Measurements from ENCODE around the gene KCNAB2.

DNA sequence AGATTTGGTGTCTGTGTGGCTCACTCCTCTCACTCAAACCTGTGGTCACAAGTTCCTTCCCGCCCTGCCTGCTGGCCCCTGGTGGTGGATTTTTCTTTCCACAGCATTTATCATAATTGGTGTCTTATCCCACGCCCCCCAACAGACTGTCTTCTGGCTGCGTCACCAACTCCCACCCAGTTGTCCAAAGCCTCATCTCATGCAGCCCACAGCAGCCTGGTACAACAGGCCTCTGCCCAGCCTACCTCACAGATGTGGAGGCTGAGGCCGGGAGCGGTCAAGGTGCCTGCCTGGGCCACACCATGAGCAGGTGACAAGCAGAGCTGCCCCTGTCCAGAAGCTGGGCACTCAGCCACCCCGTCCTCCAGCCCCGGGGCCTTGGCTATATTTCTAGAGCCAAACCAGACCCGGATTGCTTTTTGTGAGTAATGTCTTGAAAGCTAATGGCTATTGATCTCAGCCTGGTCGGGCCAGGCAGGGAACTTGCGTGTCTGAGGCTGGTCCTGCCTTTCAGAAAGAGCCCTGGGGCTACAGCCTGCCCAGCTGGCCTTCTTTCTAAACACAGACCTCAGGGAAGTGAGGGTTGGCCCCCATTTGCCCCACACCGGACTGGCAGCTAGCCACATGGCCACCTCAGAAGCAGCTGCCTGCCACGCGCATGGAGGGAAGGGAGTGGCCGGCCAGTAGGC, 2.6 kb downstream of the KCNAB2 start:
- TF ChIP-seq POLR2A (IDR thresholded peaks at IDR 0.05; ENCODE audit: low read depth, low read length) (no peak), POLR2AphosphoS5 (IDR thresholded peaks at IDR 0.05; ENCODE audit: low read depth, low read length) (no peak), TAF1 (IDR thresholded peaks at IDR 0.05; ENCODE audit: borderline replicate concordance, low read depth, low read length) (no peak)

Data from GM12892 (cell line).